ENCODE measurements around the gene ATP11A.

ATP11A gene

GRCh38 chr13:112844879-112845278, 155.0 kb downstream of the ATP11A start:
- Histone ChIP-seq H3K9ac (ENCODE audit: low read length) (no peak overlapping the region), H3K4me3 (ENCODE audit: low read length) (no peak overlapping the region), H3K36me3 (ENCODE audit: control insufficient read depth, insufficient read depth, low read length, severe bottlenecking) (no peaks in the 10 kb centered on the region), H3K4me1 (ENCODE audit: control insufficient read depth, insufficient read depth, low read length) (peaks cover 19% of the 10 kb centered on the region), H3K9me3 (ENCODE audit: control insufficient read depth, low read length) (no peaks in the 10 kb centered on the region), H3K27me3 (replicated peaks; ENCODE audit: control insufficient read depth, insufficient read depth, low read length) (no peaks in the 10 kb centered on the region)
- no peak for DNase-seq (ENCODE audit: low read depth)

DNA sequence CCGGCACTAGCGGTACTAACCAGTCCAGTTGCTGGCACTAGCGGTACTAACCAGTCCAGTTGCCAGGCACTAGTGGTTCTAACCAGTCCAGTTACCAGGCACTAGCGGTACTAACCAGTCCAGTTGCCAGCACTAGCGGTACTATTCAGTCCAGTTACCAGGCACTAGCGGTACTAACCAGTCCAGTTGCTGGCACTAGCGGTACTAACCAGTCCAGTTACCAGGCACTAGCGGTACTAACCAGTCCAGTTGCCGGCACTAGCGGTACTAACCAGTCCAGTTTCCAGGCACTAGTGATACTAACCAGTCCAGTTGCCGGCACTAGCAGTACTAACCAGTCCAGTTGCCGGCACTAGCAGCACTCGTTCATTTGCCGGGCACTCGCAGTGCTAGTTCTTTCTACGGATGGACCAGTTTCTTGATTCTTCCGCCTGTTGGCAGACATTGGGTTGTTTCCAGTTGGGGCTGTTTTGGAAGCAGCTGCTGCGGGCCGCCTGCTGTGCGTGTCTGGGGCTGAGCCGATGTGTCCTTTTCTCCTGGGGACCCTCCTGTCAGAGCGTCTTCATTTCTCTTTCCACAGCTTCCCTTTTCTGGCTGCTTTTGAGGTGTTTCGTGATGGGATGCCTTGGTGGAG, 155.8 kb downstream of the ATP11A start:
- Histone ChIP-seq H3K9me3 (ENCODE audit: control insufficient read depth, low read length) (no peaks in the 10 kb centered on the region), H3K9ac (ENCODE audit: low read length) (no peak overlapping the region), H3K4me3 (ENCODE audit: low read length) (no peak overlapping the region), H3K4me1 (ENCODE audit: control insufficient read depth, insufficient read depth, low read length) (peaks cover 19% of the 10 kb centered on the region), H3K27me3 (replicated peaks; ENCODE audit: control insufficient read depth, insufficient read depth, low read length) (no peaks in the 10 kb centered on the region), H3K36me3 (ENCODE audit: control insufficient read depth, insufficient read depth, low read length, severe bottlenecking) (no peaks in the 10 kb centered on the region)
- DNase-seq (ENCODE audit: low read depth), result no peak

DNA sequence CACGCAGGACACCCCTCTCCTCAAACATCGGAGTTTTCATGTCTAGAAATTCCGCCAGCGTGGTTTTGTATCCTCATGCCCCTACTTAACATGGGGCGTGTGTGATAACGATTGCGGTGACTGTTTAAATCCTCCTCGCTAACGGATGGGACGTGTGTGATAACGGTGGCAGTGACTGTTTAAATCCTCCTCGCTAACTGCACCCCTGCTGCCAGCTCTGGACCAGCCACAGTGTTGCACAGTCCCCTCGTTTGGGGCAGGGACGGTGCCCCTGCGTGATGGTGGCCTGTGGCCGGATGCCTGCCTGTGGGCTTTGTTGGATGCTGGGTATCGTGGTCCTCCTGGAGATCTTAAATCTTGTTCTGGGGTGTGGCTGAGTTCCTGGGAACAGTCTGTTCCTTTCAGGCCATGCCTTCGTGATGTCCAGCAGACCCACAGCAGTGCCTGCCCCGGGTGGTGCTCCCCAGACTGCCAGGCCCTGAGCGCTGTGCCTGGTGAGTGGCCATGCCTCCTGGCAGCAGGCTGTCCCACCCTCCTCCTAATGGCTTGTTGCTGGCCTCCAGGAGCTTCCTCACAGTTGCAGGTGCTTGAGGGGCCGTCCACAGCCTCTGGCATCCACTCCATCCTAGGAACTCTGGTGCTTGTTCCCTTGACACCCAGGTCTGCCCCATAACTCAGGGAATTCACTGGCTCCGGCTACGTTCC, 156.7 kb downstream of the ATP11A start:
- Histone ChIP-seq H3K27me3 (replicated peaks; ENCODE audit: control insufficient read depth, insufficient read depth, low read length) (no peaks in the 10 kb centered on the region), H3K9me3 (ENCODE audit: control insufficient read depth, low read length) (no peaks in the 10 kb centered on the region), H3K4me3 (ENCODE audit: low read length) (no peak overlapping the region), H3K36me3 (ENCODE audit: control insufficient read depth, insufficient read depth, low read length, severe bottlenecking) (no peaks in the 10 kb centered on the region), H3K4me1 (ENCODE audit: control insufficient read depth, insufficient read depth, low read length) (peaks cover 16% of the 10 kb centered on the region), H3K9ac (ENCODE audit: low read length) (no peak overlapping the region)
- no peak for DNase-seq (ENCODE audit: low read depth)

- Histone ChIP-seq H3K27me3 (replicated peaks; ENCODE audit: control insufficient read depth, insufficient read depth, low read length) (no peaks in the 10 kb centered on the region), H3K4me3 (ENCODE audit: low read length) (no peak overlapping the region), H3K9me3 (ENCODE audit: control insufficient read depth, low read length) (no peaks in the 10 kb centered on the region), H3K9ac (ENCODE audit: low read length) (no peak overlapping the region), H3K36me3 (ENCODE audit: control insufficient read depth, insufficient read depth, low read length, severe bottlenecking) (peaks cover 7% of the 10 kb centered on the region), H3K4me1 (ENCODE audit: control insufficient read depth, insufficient read depth, low read length) (no peaks in the 10 kb centered on the region)
- no peak for DNase-seq (ENCODE audit: low read depth)
Measured at GRCh38 chr13:112849500-112849899, 159.7 kb downstream of the ATP11A start.

- no peaks in the 10 kb centered on the region for H3K27me3 ChIP-seq (replicated peaks; ENCODE audit: control insufficient read depth, insufficient read depth, low read length)
- no peak overlapping the region for H3K4me3 ChIP-seq (ENCODE audit: low read length)
- DNase-seq (ENCODE audit: low read depth), result no peak
- no peak overlapping the region for H3K9ac ChIP-seq (ENCODE audit: low read length)
- peaks cover 11% of the 10 kb centered on the region for H3K36me3 ChIP-seq (ENCODE audit: control insufficient read depth, insufficient read depth, low read length, severe bottlenecking)
- no peaks in the 10 kb centered on the region for H3K4me1 ChIP-seq (ENCODE audit: control insufficient read depth, insufficient read depth, low read length)
- H3K9me3 ChIP-seq (ENCODE audit: control insufficient read depth, low read length), result no peaks in the 10 kb centered on the region
Measured at GRCh38 chr13:112850273-112850672, 160.4 kb downstream of the ATP11A start.

GRCh38 chr13:112851107-112852038, 161.5 kb downstream of the ATP11A start:
- Histone ChIP-seq H3K4me3 (ENCODE audit: low read length) (no peak overlapping the region), H3K9me3 (ENCODE audit: control insufficient read depth, low read length) (no peaks in the 10 kb centered on the region), H3K36me3 (ENCODE audit: control insufficient read depth, insufficient read depth, low read length, severe bottlenecking) (peaks cover 21% of the 10 kb centered on the region), H3K9ac (ENCODE audit: low read length) (no peak overlapping the region), H3K27me3 (replicated peaks; ENCODE audit: control insufficient read depth, insufficient read depth, low read length) (no peaks in the 10 kb centered on the region), H3K4me1 (ENCODE audit: control insufficient read depth, insufficient read depth, low read length) (no peaks in the 10 kb centered on the region)
- no peak for DNase-seq (ENCODE audit: low read depth)

DNA sequence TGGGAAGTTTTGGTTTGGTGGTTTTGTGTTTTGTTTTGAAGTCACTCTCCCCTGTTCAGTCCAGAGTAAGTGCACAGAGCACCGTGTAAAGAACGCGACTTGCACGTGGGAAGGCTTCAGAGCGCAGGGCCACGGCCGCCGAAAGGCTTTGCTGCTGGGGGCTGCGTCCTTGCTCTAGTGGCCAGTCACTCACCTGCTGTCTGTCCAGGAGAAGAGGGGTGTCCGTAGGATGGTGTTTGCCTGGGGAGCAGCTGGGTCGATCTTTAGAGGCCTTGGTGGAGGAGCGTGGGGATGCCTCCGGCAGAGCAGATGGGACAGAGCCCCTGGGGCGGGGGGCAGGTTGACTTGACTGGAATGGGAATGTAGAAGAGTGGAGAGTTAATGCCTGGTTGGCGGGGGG, 162.6 kb downstream of the ATP11A start:
- Histone ChIP-seq H3K36me3 (ENCODE audit: control insufficient read depth, insufficient read depth, low read length, severe bottlenecking) (peaks cover 26% of the 10 kb centered on the region), H3K4me3 (ENCODE audit: low read length) (no peak overlapping the region), H3K9me3 (ENCODE audit: control insufficient read depth, low read length) (no peaks in the 10 kb centered on the region), H3K4me1 (ENCODE audit: control insufficient read depth, insufficient read depth, low read length) (no peaks in the 10 kb centered on the region), H3K9ac (ENCODE audit: low read length) (no peak overlapping the region), H3K27me3 (replicated peaks; ENCODE audit: control insufficient read depth, insufficient read depth, low read length) (no peaks in the 10 kb centered on the region)
- no peak for DNase-seq (ENCODE audit: low read depth)

- peaks cover 30% of the 10 kb centered on the region for H3K36me3 ChIP-seq (ENCODE audit: control insufficient read depth, insufficient read depth, low read length, severe bottlenecking)
- H3K27me3 ChIP-seq (replicated peaks; ENCODE audit: control insufficient read depth, insufficient read depth, low read length), result no peaks in the 10 kb centered on the region
- H3K9me3 ChIP-seq (ENCODE audit: control insufficient read depth, low read length), result no peaks in the 10 kb centered on the region
- H3K9ac ChIP-seq (ENCODE audit: low read length), result no peak overlapping the region
- no peak for DNase-seq (ENCODE audit: low read depth)
- no peaks in the 10 kb centered on the region for H3K4me1 ChIP-seq (ENCODE audit: control insufficient read depth, insufficient read depth, low read length)
- H3K4me3 ChIP-seq (ENCODE audit: low read length), result no peak overlapping the region
Measured at GRCh38 chr13:112852808-112853207, 163.0 kb downstream of the ATP11A start.

- no peak for DNase-seq (ENCODE audit: low read depth)
- H3K27me3 ChIP-seq (replicated peaks; ENCODE audit: control insufficient read depth, insufficient read depth, low read length), result no peaks in the 10 kb centered on the region
- no peaks in the 10 kb centered on the region for H3K9me3 ChIP-seq (ENCODE audit: control insufficient read depth, low read length)
- H3K36me3 ChIP-seq (ENCODE audit: control insufficient read depth, insufficient read depth, low read length, severe bottlenecking), result peaks cover 39% of the 10 kb centered on the region
- H3K4me3 ChIP-seq (ENCODE audit: low read length), result no peak overlapping the region
- H3K4me1 ChIP-seq (ENCODE audit: control insufficient read depth, insufficient read depth, low read length), result no peaks in the 10 kb centered on the region
- no peak overlapping the region for H3K9ac ChIP-seq (ENCODE audit: low read length)
Measured at GRCh38 chr13:112854321-112854720, 164.5 kb downstream of the ATP11A start.

GRCh38 chr13:112855859-112856258, 166.0 kb downstream of the ATP11A start:
- peaks cover 39% of the 10 kb centered on the region for H3K36me3 ChIP-seq (ENCODE audit: control insufficient read depth, insufficient read depth, low read length, severe bottlenecking)

GRCh38 chr13:112857914-112858490, 168.2 kb downstream of the ATP11A start:
- Histone ChIP-seq H3K36me3 (ENCODE audit: control insufficient read depth, insufficient read depth, low read length, severe bottlenecking) (peaks cover 39% of the 10 kb centered on the region), H3K27me3 (replicated peaks; ENCODE audit: control insufficient read depth, insufficient read depth, low read length) (no peaks in the 10 kb centered on the region), H3K9ac (ENCODE audit: low read length) (no peak overlapping the region), H3K4me1 (ENCODE audit: control insufficient read depth, insufficient read depth, low read length) (peaks cover 9% of the 10 kb centered on the region), H3K9me3 (ENCODE audit: control insufficient read depth, low read length) (no peaks in the 10 kb centered on the region), H3K4me3 (ENCODE audit: low read length) (no peak overlapping the region)
- DNase-seq (ENCODE audit: low read depth), result no peak

More at GRCh38 chr13:112855859-112856258, 166.0 kb downstream of the ATP11A start:
- no peaks in the 10 kb centered on the region for H3K27me3 ChIP-seq (replicated peaks; ENCODE audit: control insufficient read depth, insufficient read depth, low read length)
- H3K4me1 ChIP-seq (ENCODE audit: control insufficient read depth, insufficient read depth, low read length), result peaks cover 9% of the 10 kb centered on the region
- H3K9ac ChIP-seq (ENCODE audit: low read length), result no peak overlapping the region
- no peak overlapping the region for H3K4me3 ChIP-seq (ENCODE audit: low read length)
- no peak for DNase-seq (ENCODE audit: low read depth)
- H3K9me3 ChIP-seq (ENCODE audit: control insufficient read depth, low read length), result no peaks in the 10 kb centered on the region
